GM12891 (cell line): ENCODE results near the gene ZMYND11.

Experiments
- PAX5 ChIP-seq: IDR thresholded peaks from 2 replicates; pipeline ENCODE4 v1.6.1; 2011; ENCODE audit warnings: low read length, moderate library complexity, mild to moderate bottlenecking; ENCODE audit not compliant: insufficient read depth, severe bottlenecking
- POLR2A ChIP-seq: IDR thresholded peaks from 2 replicates; pipeline ENCODE4 v1.6.1; 2011; ENCODE audit warnings: low read depth, low read length, control low read depth
- POLR2AphosphoS5 ChIP-seq: IDR thresholded peaks from 2 replicates; pipeline ENCODE4 v1.6.1; 2011; ENCODE audit warnings: low read depth, low read length, control low read depth
- POU2F2 ChIP-seq: IDR thresholded peaks from 2 replicates; pipeline ENCODE4 v1.6.1; 2011; ENCODE audit warnings: low read depth, mild to moderate bottlenecking, control low read depth, low read length, moderate library complexity
- SPI1 ChIP-seq: IDR thresholded peaks from 2 replicates; pipeline ENCODE4 v1.6.1; 2011; ENCODE audit warnings: low read depth, low read length, control low read depth
- TAF1 ChIP-seq: IDR thresholded peaks from 2 replicates; pipeline ENCODE4 v1.6.1; 2011; ENCODE audit warnings: low read depth, low read length, control low read depth

- TF ChIP-seq POLR2AphosphoS5 (no peak), POLR2A (no peak), TAF1 (no peak), SPI1 (no peak; the same call in 1 of the 2 replicates), PAX5 (no peak), POU2F2 (no peak)
These were observed 7.4 kb upstream of the ZMYND11 start for GRCh38 chr10:127612-128432.
